SK-N-SH (cell line): ENCODE data around the gene MCM8. TPM values are rescaled to one million over a fixed set of nuclear protein-coding genes. Genes with fewer than 3 reads are reported as not detected.

ENCODE experiments used
- CTCF ChIA-PET: fragments of 300-600, 350-600 bp; formaldehyde crosslinking; extraction: SDS; loops from one replicate; lab custom pipeline; 2021; lab: Yijun Ruan, JAX
- POLR2A ChIA-PET: fragments of 350-600 bp; sonication (Branson Sonifier 250); formaldehyde crosslinking; extraction: SDS; loops from one replicate; lab custom pipeline; 2020; ENCODE audit warnings: antibody characterized with exemption, inconsistent platforms; lab: Yijun Ruan, JAX
- DNase-seq: peaks from one replicate; pipeline ENCODE4 v3.0.0; 2012
- H2AFZ ChIP-seq: fragments of 200-600 bp; sonication (generic); 2 replicates; pipeline ENCODE4 v1.8.1; 2016; ENCODE audit warnings: antibody characterized with exemption, mild to moderate bottlenecking, low read depth
- H3F3A ChIP-seq: fragments of 200-600 bp; sonication (generic); replicated peaks from 2 replicates; pipeline ENCODE3; 2016; ENCODE audit warnings: antibody characterized with exemption, mild to moderate bottlenecking; ENCODE audit not compliant: insufficient read depth
- H3K27ac ChIP-seq, 2 experiments: fragments of 200-500 bp in 1 of 2; fragments of 200-600 bp in 1 of 2; sonication (Bioruptor generic) in 1 of 2; sonication (generic), shearing (Covaris generic) in 1 of 2; 2 replicates each; pipeline versions ENCODE4 v1.5.1 to v1.6.1; 2014 to 2016; ENCODE audit warnings: low read depth in 2 of 2, inconsistent platforms in 1 of 2, low read length in 1 of 2, mild to moderate bottlenecking in 1 of 2, mixed read lengths in 1 of 2
- H3K27me3 ChIP-seq: fragments of 200-600 bp; sonication (generic), shearing (Covaris generic); 2 replicates; pipeline ENCODE4 v1.6.1; 2016; ENCODE audit warnings: mixed run types; ENCODE audit not compliant: insufficient read depth
- H3K36me3 ChIP-seq, 2 experiments: fragments of 200-500 bp in 1 of 2; fragments of 200-600 bp in 1 of 2; sonication (Bioruptor generic) in 1 of 2; sonication (generic) in 1 of 2; replicated peaks in 1 of 2; 2 replicates each; pipeline versions ENCODE3 to v1.5.1; 2014 to 2016; ENCODE audit warnings: low read length in 1 of 2, mild to moderate bottlenecking in 1 of 2; ENCODE audit not compliant: insufficient read depth in 2 of 2, control insufficient read depth in 1 of 2
- H3K4me1 ChIP-seq, 2 experiments: fragments of 200-500 bp in 1 of 2; fragments of 200-600 bp in 1 of 2; sonication (Bioruptor generic) in 1 of 2; sonication (generic), shearing (Covaris generic) in 1 of 2; 2 replicates each; pipeline versions ENCODE4 v1.5.1 to v1.6.1; 2014 to 2016; ENCODE audit warnings: low read depth in 1 of 2, low read length in 1 of 2, mixed run types in 1 of 2; ENCODE audit not compliant: insufficient read depth in 2 of 2, control insufficient read depth in 1 of 2
- H3K4me2 ChIP-seq: fragments of 200-600 bp; sonication (generic), shearing (Covaris generic); 2 replicates; pipeline ENCODE4 v1.6.1; 2017; ENCODE audit warnings: mixed run types
- H3K4me3 ChIP-seq, 2 experiments: fragments of 200-500 bp in 1 of 2; fragments of 200-600 bp in 1 of 2; sonication (Bioruptor generic) in 1 of 2; sonication (generic), shearing (Covaris generic) in 1 of 2; 2 replicates each; pipeline versions ENCODE4 v1.5.1 to v1.8.1; 2014 to 2016; ENCODE audit warnings: low read depth in 2 of 2, inconsistent platforms in 1 of 2, low read length in 1 of 2, mild to moderate bottlenecking in 1 of 2, mixed read lengths in 1 of 2, moderate library complexity in 1 of 2
- H3K79me2 ChIP-seq: fragments of 200-600 bp; sonication (generic); 2 replicates; pipeline ENCODE4 v1.8.1; 2017; ENCODE audit warnings: mild to moderate bottlenecking; ENCODE audit not compliant: insufficient read depth
- H3K9ac ChIP-seq: fragments of 200-600 bp; sonication (generic); 2 replicates; pipeline ENCODE4 v1.6.1; 2017; ENCODE audit warnings: mixed run types
- H3K9me2 ChIP-seq: fragments of 200-600 bp; sonication (generic); 2 replicates; pipeline ENCODE4 v1.6.1; 2017; ENCODE audit warnings: mixed run types
- H3K9me3 ChIP-seq: fragments of 200-600 bp; sonication (generic); 2 replicates; pipeline ENCODE4 v1.6.1; 2017; ENCODE audit warnings: mixed run types, mild to moderate bottlenecking, moderate library complexity
- H4K20me1 ChIP-seq: fragments of 200-600 bp; sonication (generic); 2 replicates; pipeline ENCODE4 v1.6.1; 2017; ENCODE audit warnings: mild to moderate bottlenecking, mixed run types; ENCODE audit not compliant: insufficient read depth
- EZH2phosphoT487 ChIP-seq: fragments of 200-600 bp; sonication (generic); IDR thresholded peaks from 2 replicates; pipeline ENCODE4 v1.6.1; 2017; ENCODE audit warnings: low read depth, mixed run types, mild to moderate bottlenecking, antibody characterized with exemption, moderate library complexity, borderline replicate concordance
- JUND ChIP-seq: IDR thresholded peaks from 2 replicates; pipeline ENCODE4 v1.4.0; 2012
- MXI1 ChIP-seq: IDR thresholded peaks from 2 replicates; pipeline ENCODE4 v1.6.1; 2012; ENCODE audit warnings: mild to moderate bottlenecking, low read depth, low read length, improper control_type of control experiment
- POLR2AphosphoS5 ChIP-seq: IDR thresholded peaks from 2 replicates; pipeline ENCODE4 v1.6.1; 2012; ENCODE audit warnings: low read depth, low read length
- RCOR1 ChIP-seq: fragments of 150-350 bp; IDR thresholded peaks from 2 replicates; pipeline ENCODE4 v1.6.1; 2017; ENCODE audit warnings: antibody characterized with exemption, low read length
- RFX5 ChIP-seq: IDR thresholded peaks from 2 replicates; pipeline ENCODE4 v1.6.1; 2012; ENCODE audit warnings: mild to moderate bottlenecking, improper control_type of control experiment, low read length
- TAF1 ChIP-seq: IDR thresholded peaks from 2 replicates; pipeline ENCODE4 v1.6.1; 2012; ENCODE audit warnings: low read depth, mild to moderate bottlenecking, low read length, moderate library complexity, borderline replicate concordance
- USF2 ChIP-seq: fragments of 150-350 bp; IDR thresholded peaks from 2 replicates; pipeline ENCODE4 v1.6.1; 2017; ENCODE audit warnings: antibody characterized with exemption, low read length, low read depth, borderline replicate concordance
- WGBS: methylation state at CpG from one replicate; pipeline ENCODE4 v1.1.6; 2017; ENCODE audit warnings: low lambda C conversion rate; 5-methylcytosine and 5-hydroxymethylcytosine counted together
- polyA plus RNA-seq, 3 experiments: library from polyadenylated mRNA; depleted of rRNA; stranded (reverse); fragments of >200 nt; gene quantifications; 2 replicates each; pipeline ENCODE4 v1.2.3, GENCODE V29; 2012
- small RNA-seq, 7 experiments: library from RNA; depleted of rRNA; stranded (forward); fragments of <200 nt; gene quantifications; one replicate each; pipeline ENCODE3, GENCODE V24; 2012

MCM8 gene
- polyA plus RNA-seq, 1 of the 3 experiments (the other 2 are of a cell fraction), result 4.0 TPM

- no peak overlapping the region for H2AFZ ChIP-seq
- H3K27ac ChIP-seq, result no peak overlapping the region
- H4K20me1 ChIP-seq, result no peaks in the 10 kb centered on the region
- 52% methylated on average over 3 of the region's 3 CpGs for WGBS
- H3K9ac ChIP-seq, result no peak overlapping the region
- H3K79me2 ChIP-seq, result no peaks in the 10 kb centered on the region
- no peaks in the 10 kb centered on the region for H3F3A ChIP-seq
- H3K4me2 ChIP-seq, result no peak overlapping the region
- ChIA-PET POLR2A (no interaction called here), CTCF (interaction anchor here (0.7 kb wide), 1 partner anchor 17 kb away, joined by 3 read pairs; no protein-coding TSS in a partner anchor)
- no peak for TF ChIP-seq MXI1
- TF ChIP-seq JUND, result no peak
- TF ChIP-seq EZH2phosphoT487, result no peak
- TF ChIP-seq USF2, result no peak
- TF ChIP-seq RCOR1, result no peak
- no peak for TF ChIP-seq RFX5
- TF ChIP-seq POLR2AphosphoS5, result no peak
- no peak for TF ChIP-seq TAF1
- no peaks in the 10 kb centered on the region for H3K9me3 ChIP-seq
- H3K4me3 ChIP-seq, result no peak overlapping the region
- peaks cover 0 to 2% of the 10 kb centered on the region in 2 experiments; a peak in 1 of 4 replicates for H3K4me1 ChIP-seq
- no peaks in the 10 kb centered on the region for H3K36me3 ChIP-seq
- H3K27me3 ChIP-seq, result no peaks in the 10 kb centered on the region; the same call in 1 of the 2 replicates
- no peak for DNase-seq
- no peaks in the 10 kb centered on the region for H3K9me2 ChIP-seq
Observed at GRCh38 chr20:6048391-6048790, 97.9 kb downstream of the MCM8 start.

Small RNA genes within 50 kb of the gene (small RNA-seq; reads per million reads assigned to genes)
- 0 reads per million in 7 experiments for gene RF00019
- gene RN7SL498P, result 0 reads per million in 7 experiments

Other genes with a start within 250 kb of the MCM8 start
- gene SHLD1, start 200.3 kb upstream of the MCM8 start, polyA plus RNA-seq (2012; rRNA removed), result 4.5 and 5.8 TPM in 2 replicates
- gene CHGB, start 39.1 kb upstream of the MCM8 start, polyA plus RNA-seq (2012; rRNA removed), result 5.2 and 10.2 TPM in 2 replicates
- gene TRMT6, start 119 bp upstream of the MCM8 start, polyA plus RNA-seq (2012; rRNA removed), result 16.1 and 16.8 TPM in 2 replicates
- gene CRLS1, start 55.5 kb downstream of the MCM8 start, polyA plus RNA-seq (2012; rRNA removed), result 32.7 and 53.1 TPM in 2 replicates
- 0.05 TPM in 1 of 2 replicates, not detected in the other for gene LRRN4, start 103.4 kb downstream of the MCM8 start, polyA plus RNA-seq (2012; rRNA removed)
- 0.81 and 0.93 TPM in 2 replicates for gene FERMT1, start 172.4 kb downstream of the MCM8 start, polyA plus RNA-seq (2012; rRNA removed)